Suppressor macrophage treated with lipopolysaccharide for 4 hours (primary cell): ENCODE measurements around the gene TMPRSS9.
A peak's percentile ranks its signal among the peaks of the same experiment; 100 is the strongest.
"Not testable (repeated sequence)": the region's sequence is repeated elsewhere in the genome, so short reads cannot be mapped to it uniquely, and the experiment has no call there.

Source experiments
- DNase-seq: peaks from one replicate; pipeline ENCODE4 v3.0.0-alpha.2; 2020

Gene TMPRSS9

GRCh38 chr19:2395293-2395829 is 35.3 kb downstream of the TMPRSS9 start:
- DNase-seq = not testable (repeated sequence)

- not testable (repeated sequence) for DNase-seq
These were observed 37.1 kb downstream of the TMPRSS9 start for GRCh38 chr19:2397173-2397572.

- DNase-seq = no peak
These were observed 38.8 kb downstream of the TMPRSS9 start for GRCh38 chr19:2398735-2399305.

- DNase-seq = no peak
These were observed 39.5 kb downstream of the TMPRSS9 start for GRCh38 chr19:2399582-2399981.

- no peak for DNase-seq
These were observed 48.2 kb downstream of the TMPRSS9 start for GRCh38 chr19:2408247-2408646.

GRCh38 chr19:2409352-2409912 is 49.4 kb downstream of the TMPRSS9 start:
- DNase-seq = no peak

- no peak for DNase-seq
These were observed 50.0 kb downstream of the TMPRSS9 start for GRCh38 chr19:2410023-2410422.

GRCh38 chr19:2411709-2412108 is 51.6 kb downstream of the TMPRSS9 start:
- no peak for DNase-seq

- DNase-seq = no peak
These were observed 52.4 kb downstream of the TMPRSS9 start for GRCh38 chr19:2412449-2412848.

GRCh38 chr19:2413159-2413558 is 53.1 kb downstream of the TMPRSS9 start:
- no peak for DNase-seq

GRCh38 chr19:2413629-2414028 is 53.6 kb downstream of the TMPRSS9 start:
- DNase-seq = no peak

GRCh38 chr19:2415281-2415972 is 55.4 kb downstream of the TMPRSS9 start:
- DNase-seq = no peak

- no peak for DNase-seq
These were observed 55.9 kb downstream of the TMPRSS9 start for GRCh38 chr19:2415973-2416319.

GRCh38 chr19:2416321-2417097 is 56.4 kb downstream of the TMPRSS9 start:
- DNase-seq = peak; percentile 43

- DNase-seq = not testable (repeated sequence)
These were observed 57.4 kb downstream of the TMPRSS9 start for GRCh38 chr19:2417436-2417835.

- no peak for DNase-seq
These were observed 57.9 kb downstream of the TMPRSS9 start for GRCh38 chr19:2417881-2418406.

- no peak for DNase-seq
These were observed 59.7 kb downstream of the TMPRSS9 start for GRCh38 chr19:2419754-2420153.

- DNase-seq = no peak
These were observed 60.4 kb downstream of the TMPRSS9 start for GRCh38 chr19:2420490-2420889.

- no peak for DNase-seq
These were observed 61.7 kb downstream of the TMPRSS9 start for GRCh38 chr19:2421581-2422306.

- DNase-seq = no peak
These were observed 63.2 kb downstream of the TMPRSS9 start for GRCh38 chr19:2423071-2423914.

- DNase-seq = no peak
These were observed 64.0 kb downstream of the TMPRSS9 start for GRCh38 chr19:2423915-2424685.
